ENCODE results near the gene C5orf63. TPM values are rescaled to one million over a fixed set of nuclear protein-coding genes. Genes with fewer than 3 reads are reported as not detected.

The C5orf63 gene
- total and polyA plus RNA-seq, 2 experiments from 2014 or later, result 6.8 to 10.5 TPM

- TF ChIP-seq CTCF (conservative IDR thresholded peaks at IDR 0.05; ENCODE audit: low read depth in 2 of 2) (no peak), EZH2 (IDR thresholded peaks at IDR 0.05; ENCODE audit: low read depth, unreplicated experiment) (no peak), ZNF331 (CRISPR knock-in tag; IDR thresholded peaks at IDR 0.05; ENCODE audit: low read depth) (no peak), JUNB (IDR thresholded peaks at IDR 0.05; ENCODE audit: unreplicated experiment) (no peak), STAT1 (IDR thresholded peaks at IDR 0.05; ENCODE audit: unreplicated experiment) (no peak)
Observed at GRCh38 chr5:127014573-127014972, 58.7 kb downstream of the C5orf63 start (continued).

- Mint-ChIP-seq H3K9me3 (0 out of 3 replicates have a peak, but pooled peaks cover 2% of the 10 kb centered on the region), H3K27me3 (ENCODE audit: insufficient read depth, low read depth, poor library complexity) (no peaks in the 10 kb centered on the region), H3K4me3 (no peak overlapping the region), H3K27ac (no peak overlapping the region), H3K36me3 (ENCODE audit: low read depth) (no peaks in the 10 kb centered on the region), H3K4me1 (peaks cover 12% of the 10 kb centered on the region)
- no peak for DNase-seq (ENCODE audit: low spot score)
- Histone ChIP-seq H3K27ac (ENCODE audit: low read depth) (no peak overlapping the region), H3K4me2 (no peak overlapping the region), H4K20me1 (replicated peaks; ENCODE audit: insufficient read depth) (no peaks in the 10 kb centered on the region), H3K4me1 (ENCODE audit: insufficient read depth) (no peaks in the 10 kb centered on the region; the same call in 1 of the 2 replicates), H3K27me3 (ENCODE audit: insufficient read depth) (no peaks in the 10 kb centered on the region), H3F3A (replicated peaks; ENCODE audit: low read depth) (no peaks in the 10 kb centered on the region), H2AFZ (no peak overlapping the region), H3K79me2 (replicated peaks; ENCODE audit: insufficient read depth) (peaks cover 7% of the 10 kb centered on the region), H3K36me3 (ENCODE audit: insufficient read depth) (no peaks in the 10 kb centered on the region), H3K4me3 (no peak overlapping the region), H3K9me2 (ENCODE audit: insufficient read depth) (no peaks in the 10 kb centered on the region)
- TF ChIP-seq JUNB (IDR thresholded peaks at IDR 0.05; ENCODE audit: unreplicated experiment), result no peak
- no peak for TF ChIP-seq NANOG (IDR thresholded peaks at IDR 0.05; ENCODE audit: borderline replicate concordance)
- TF ChIP-seq ZNF114 (CRISPR knock-in tag; IDR thresholded peaks at IDR 0.05), result no peak
- no peak for TF ChIP-seq EZH2phosphoT487 (IDR thresholded peaks at IDR 0.05; ENCODE audit: unreplicated experiment)
- no peak for TF ChIP-seq REST (IDR thresholded peaks at IDR 0.05; ENCODE audit: unreplicated experiment)
- no peak for ATAC-seq
Observed at GRCh38 chr5:127013407-127013806, 59.9 kb downstream of the C5orf63 start.

GRCh38 chr5:127012916-127013315 lies 60.4 kb downstream of the C5orf63 start:
- 0 out of 3 replicates have a peak, but pooled peaks cover 2% of the 10 kb centered on the region for H3K9me3 Mint-ChIP-seq
- Histone ChIP-seq H3K36me3 (ENCODE audit: insufficient read depth) (no peaks in the 10 kb centered on the region), H3K27ac (ENCODE audit: low read depth) (no peak overlapping the region), H3K79me2 (replicated peaks; ENCODE audit: insufficient read depth) (peaks cover 7% of the 10 kb centered on the region), H2AFZ (no peak overlapping the region), H3F3A (replicated peaks; ENCODE audit: low read depth) (no peaks in the 10 kb centered on the region), H3K27me3 (ENCODE audit: insufficient read depth) (no peaks in the 10 kb centered on the region), H3K9me2 (ENCODE audit: insufficient read depth) (no peaks in the 10 kb centered on the region), H3K4me3 (no peak overlapping the region), H3K4me1 (ENCODE audit: insufficient read depth) (no peaks in the 10 kb centered on the region; the same call in 1 of the 2 replicates), H4K20me1 (replicated peaks; ENCODE audit: insufficient read depth) (no peaks in the 10 kb centered on the region), H3K4me2 (no peak overlapping the region)
- H3K36me3 Mint-ChIP-seq (ENCODE audit: low read depth), result no peaks in the 10 kb centered on the region
- H3K4me1 Mint-ChIP-seq, result peaks cover 14% of the 10 kb centered on the region
- no peak for ATAC-seq
- no peak for TF ChIP-seq STAT1 (IDR thresholded peaks at IDR 0.05; ENCODE audit: unreplicated experiment)
- no peak for TF ChIP-seq ETS1 (IDR thresholded peaks at IDR 0.05)
- no peak overlapping the region for H3K4me3 Mint-ChIP-seq
- no peak for DNase-seq (ENCODE audit: low spot score)
- H3K27ac Mint-ChIP-seq, result no peak overlapping the region
- no peaks in the 10 kb centered on the region for H3K27me3 Mint-ChIP-seq (ENCODE audit: insufficient read depth, low read depth, poor library complexity)
